WI38 (cell line): ENCODE data around the gene MANSC1.

Experiments
- H3K4me3 ChIP-seq: 2 replicates; pipeline ENCODE4 v1.5.1; 2011; ENCODE audit warnings: low read depth, mild to moderate bottlenecking, control low read depth, low read length
- CTCF ChIP-seq: IDR thresholded peaks from 2 replicates; pipeline ENCODE4 v1.5.1; 2012; ENCODE audit warnings: low read depth, mild to moderate bottlenecking, control low read depth, low read length

MANSC1 gene

GRCh38 chr12:12364787-12365445 is 14.9 kb upstream of the MANSC1 start:
- no peak for TF ChIP-seq CTCF
- no peak overlapping the region for H3K4me3 ChIP-seq

- H3K4me3 ChIP-seq = peak overlapping the region; percentile 80
- TF ChIP-seq CTCF = no peak
Measured at GRCh38 chr12:12358528-12358927, 8.5 kb upstream of the MANSC1 start.

GRCh38 chr12:12357719-12358461 is 7.8 kb upstream of the MANSC1 start:
- TF ChIP-seq CTCF = no peak
- peak overlapping the region; percentile 80 for H3K4me3 ChIP-seq

- peak within 1 kb of the TSS; percentile 80 for H3K4me3 ChIP-seq
- peak; percentile 19; the same call in 1 of the 2 replicates for TF ChIP-seq CTCF
Measured at GRCh38 chr12:12356896-12357718, 7.1 kb upstream of the MANSC1 start, which contains the start of gene BORCS5. TSS of gene BORCS5 (plus strand) at chr12:12357078. CDS start at chr12:12357452, 374 bp downstream.

GRCh38 chr12:12356467-12356895 is 6.4 kb upstream of the MANSC1 start:
- no peak for TF ChIP-seq CTCF
- peak overlapping the region; percentile 80 for H3K4me3 ChIP-seq

- no peak for TF ChIP-seq CTCF
Measured at GRCh38 chr12:12353807-12354206, 3.8 kb upstream of the MANSC1 start.

More at GRCh38 chr12:12353807-12354206, 3.8 kb upstream of the MANSC1 start:
- H3K4me3 ChIP-seq = no peak overlapping the region
